HG03196 (cell line): ENCODE measurements around the gene RPP40.

Source experiments
- ATAC-seq: cut with Tn5 transposase; IDR thresholded peaks from one replicate; pipeline ENCODE4 v1.9.1; 2021; ENCODE audit not compliant: unreplicated experiment

Gene RPP40

GRCh38 chr6:4970739-4971395, 33.0 kb downstream of the RPP40 start:
- ATAC-seq, result no peak

- no peak for ATAC-seq
Observed at GRCh38 chr6:4969609-4970285, 34.1 kb downstream of the RPP40 start.

GRCh38 chr6:4967301-4968030, 36.4 kb downstream of the RPP40 start:
- ATAC-seq, result no peak

DNA sequence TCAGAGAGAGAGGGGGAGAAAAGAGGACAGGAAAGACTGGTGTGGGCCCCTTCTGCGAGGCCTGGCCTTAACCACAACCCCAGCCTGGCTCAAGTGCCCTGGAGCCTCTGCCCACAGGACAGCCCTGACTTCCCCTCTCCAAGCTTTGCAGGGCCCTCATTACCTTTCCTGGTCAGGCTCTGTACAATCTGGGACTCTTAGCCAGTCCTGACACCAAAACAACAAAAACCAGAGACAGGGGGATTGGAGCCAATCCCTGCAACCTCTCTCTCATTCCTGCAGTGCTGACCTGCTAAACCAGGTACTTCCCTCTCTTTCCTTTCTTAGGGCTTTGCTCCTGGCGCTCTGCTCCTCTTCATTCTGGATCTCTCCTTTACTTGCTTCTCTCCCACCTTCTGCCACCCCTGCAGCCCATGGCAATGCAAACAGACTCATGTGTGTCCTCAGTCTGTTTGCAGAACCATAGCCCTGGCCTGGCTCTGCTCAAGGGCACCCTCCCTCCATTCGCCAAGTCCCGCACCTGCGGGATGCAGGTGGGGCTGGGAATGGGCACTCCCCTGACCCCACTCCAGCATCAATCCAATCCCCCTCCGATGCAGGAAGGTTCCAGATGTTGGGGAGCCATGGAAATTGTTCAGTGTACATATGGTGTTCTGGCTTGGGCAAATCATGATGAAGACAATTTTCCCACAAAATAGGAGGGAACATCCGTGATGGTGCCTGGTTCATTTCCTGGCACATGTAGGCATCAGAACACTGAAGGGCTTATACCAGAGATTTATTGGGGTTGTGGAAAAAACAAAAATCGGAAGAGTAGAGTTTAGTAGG, 38.1 kb downstream of the RPP40 start:
- no peak for ATAC-seq

DNA sequence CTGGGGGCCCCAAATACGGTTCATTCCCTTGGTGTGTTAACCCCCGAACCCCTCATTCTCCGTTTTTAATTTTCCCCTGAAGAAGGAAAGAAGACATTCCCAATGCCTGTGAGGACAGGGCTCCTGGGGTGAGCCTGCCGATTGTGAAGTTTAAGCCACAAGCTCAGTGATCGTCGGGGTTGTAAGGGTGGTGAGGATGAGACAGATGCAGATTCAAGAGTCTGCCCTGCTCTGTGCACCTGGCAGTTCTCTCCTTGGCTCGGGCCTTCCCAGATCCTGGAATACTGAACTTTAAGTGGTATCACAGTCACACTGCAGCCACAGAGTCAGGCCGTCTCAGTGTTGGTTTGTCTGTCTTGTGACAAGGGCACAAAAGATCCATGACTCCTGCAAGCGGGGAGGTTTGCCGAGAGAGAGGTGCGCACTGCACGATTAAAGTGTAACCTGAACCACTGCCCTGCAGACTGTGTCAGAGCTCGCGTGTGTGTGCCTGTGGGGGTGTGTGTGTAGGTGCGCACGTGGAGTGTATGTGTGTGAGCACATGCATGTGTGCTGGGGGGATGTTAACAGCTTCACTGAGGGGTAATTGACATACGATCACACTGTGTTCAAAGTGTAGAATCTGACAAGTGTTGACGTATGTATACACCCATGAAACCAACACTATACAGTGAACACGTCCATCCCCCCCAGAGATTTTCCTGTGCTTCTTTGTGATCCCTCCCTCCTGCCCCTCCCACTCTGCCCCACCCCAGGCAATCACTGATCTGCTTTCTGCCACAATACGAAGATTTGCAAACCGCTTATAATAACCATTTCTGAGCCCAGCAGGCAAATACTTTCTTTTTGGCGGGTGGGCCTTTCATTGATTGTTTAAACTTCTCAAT, 38.9 kb downstream of the RPP40 start:
- ATAC-seq, result no peak

DNA sequence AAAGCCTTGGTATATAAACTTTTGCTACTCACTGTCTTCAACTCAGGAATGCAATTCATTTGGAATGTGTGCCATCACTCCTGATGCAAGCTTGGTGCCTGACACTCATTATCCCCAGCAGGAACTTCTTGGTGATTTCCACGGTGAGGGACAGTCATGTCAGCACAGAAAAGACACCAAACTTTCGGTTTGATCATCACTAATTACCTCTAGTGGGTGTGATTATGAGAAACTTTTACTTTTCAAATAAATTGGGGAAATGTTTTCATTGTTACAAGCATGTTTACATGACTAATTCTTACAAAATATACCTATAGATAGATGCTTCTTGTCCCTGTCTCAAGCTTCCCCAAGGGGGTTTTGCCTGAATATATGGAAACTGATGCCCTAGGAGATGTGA, 40.9 kb downstream of the RPP40 start:
- ATAC-seq, result no peak

GRCh38 chr6:4961322-4962168, 42.3 kb downstream of the RPP40 start:
- no peak for ATAC-seq

DNA sequence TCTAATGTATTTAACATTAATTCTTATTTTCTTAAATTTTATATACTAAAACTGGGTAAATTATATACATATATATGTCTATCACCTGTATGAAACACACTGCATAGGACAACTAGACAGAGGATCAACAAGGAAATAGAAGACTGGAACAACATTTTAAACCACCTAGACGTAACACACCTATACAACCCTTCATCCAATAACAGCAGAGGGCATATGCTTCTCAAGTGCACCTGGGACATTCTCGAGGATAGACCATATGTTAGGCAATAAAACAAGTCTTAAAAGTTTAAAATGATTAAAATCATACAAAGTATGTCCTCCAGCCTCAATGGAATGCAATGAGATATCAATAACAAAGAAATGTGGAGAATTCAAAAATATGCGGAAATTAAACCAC, 45.2 kb downstream of the RPP40 start:
- ATAC-seq, result no peak

GRCh38 chr6:4957521-4958231, 46.2 kb downstream of the RPP40 start:
- ATAC-seq, result no peak

GRCh38 chr6:4956625-4957024, 47.2 kb downstream of the RPP40 start:
- ATAC-seq, result no peak

- ATAC-seq, result no peak
Observed at GRCh38 chr6:4953440-4953839, 50.4 kb downstream of the RPP40 start.

GRCh38 chr6:4950836-4951533, 52.9 kb downstream of the RPP40 start:
- no peak for ATAC-seq

GRCh38 chr6:4950076-4950475, 53.8 kb downstream of the RPP40 start:
- ATAC-seq, result no peak

DNA sequence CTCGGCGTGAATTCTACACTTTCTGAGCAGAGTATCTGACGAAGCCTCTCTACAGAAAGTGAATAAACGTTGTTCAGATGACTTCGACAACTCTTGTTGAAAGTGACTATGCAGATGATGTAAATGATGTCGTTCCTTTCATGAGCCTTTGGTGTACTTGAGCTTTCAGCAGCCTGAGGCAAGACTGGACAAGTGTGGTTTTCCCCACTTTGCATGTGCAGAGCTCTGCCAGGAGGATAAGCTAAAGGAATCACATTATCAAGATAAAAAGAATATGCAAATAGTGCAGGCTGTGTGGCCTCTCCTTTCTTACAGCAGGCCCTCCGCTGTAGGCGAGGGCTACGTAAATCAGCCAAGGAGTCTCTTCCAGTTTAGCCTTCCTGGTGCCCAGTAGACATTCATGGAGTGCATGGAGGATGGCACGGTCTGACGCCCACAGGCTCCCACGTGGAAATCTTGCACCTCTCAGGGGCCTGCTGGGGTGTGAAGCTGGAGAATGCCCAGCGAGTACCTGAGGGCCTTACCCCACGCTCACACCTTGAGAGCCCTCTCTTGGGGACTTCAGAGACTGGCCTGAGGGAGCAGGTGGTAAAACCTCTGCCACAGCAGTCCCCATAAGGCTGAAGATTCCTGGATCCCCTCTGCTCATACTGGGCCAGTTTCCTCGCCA, 54.9 kb downstream of the RPP40 start:
- ATAC-seq, result no peak

GRCh38 chr6:4947716-4948115, 56.1 kb downstream of the RPP40 start:
- ATAC-seq, result no peak

- no peak for ATAC-seq
Observed at GRCh38 chr6:4946521-4946920, 57.3 kb downstream of the RPP40 start.
